Epidermal melanocyte (primary cell): ENCODE measurements around the gene ACLY.

Experiments
- DNase-seq: peaks from one replicate; pipeline ENCODE4 v3.0.0; 2011; ENCODE audit warnings: low spot score; ENCODE audit not compliant: insufficient read length

ACLY gene

DNA sequence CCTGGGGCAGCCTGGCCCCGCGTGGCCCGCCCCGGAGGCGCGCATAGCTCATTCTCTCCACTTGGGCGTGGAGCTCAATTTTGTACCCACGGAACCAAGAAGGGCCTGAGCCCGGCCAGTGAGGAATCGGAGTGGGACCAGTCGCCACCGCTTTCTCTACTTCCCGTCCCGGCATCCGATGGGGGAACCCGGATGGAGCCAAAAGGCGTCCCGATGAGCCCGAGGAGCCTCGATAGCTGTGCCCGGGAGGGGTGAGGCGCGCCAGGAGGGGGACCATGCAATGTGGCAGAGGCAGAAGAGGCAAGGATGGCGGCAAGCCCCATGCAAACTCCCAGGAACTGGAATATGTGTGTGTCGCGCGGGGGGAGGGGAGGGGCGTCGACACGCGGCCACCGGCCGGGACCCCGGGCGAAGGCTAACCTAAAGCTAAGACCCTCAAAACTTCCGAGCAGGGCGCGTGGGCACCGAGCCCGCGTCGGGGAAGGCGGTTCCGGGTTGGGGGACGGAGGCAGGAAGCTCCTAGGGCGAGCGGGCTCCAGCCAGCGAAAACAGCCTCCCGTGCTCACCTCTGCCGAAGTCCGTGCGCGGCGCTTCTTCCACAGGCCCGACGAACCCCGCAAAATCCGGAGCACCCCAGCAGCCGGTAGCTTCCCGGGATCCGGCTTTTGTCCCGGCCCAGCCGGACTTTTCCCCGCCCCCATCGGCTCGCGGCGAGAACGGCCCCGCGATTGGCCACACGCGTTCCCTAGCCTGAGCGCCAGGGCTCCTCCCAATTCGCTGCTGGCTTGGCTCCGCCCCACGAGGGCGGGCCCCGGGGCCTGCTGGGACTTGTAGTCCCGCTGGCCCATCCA is at the start of gene ACLY:
Gene ACLY (minus strand): TSS at position 638 of the 851 bp plus-strand sequence. CDS start 5,078 bp downstream, outside the sequence.
- no peak for DNase-seq

DNA sequence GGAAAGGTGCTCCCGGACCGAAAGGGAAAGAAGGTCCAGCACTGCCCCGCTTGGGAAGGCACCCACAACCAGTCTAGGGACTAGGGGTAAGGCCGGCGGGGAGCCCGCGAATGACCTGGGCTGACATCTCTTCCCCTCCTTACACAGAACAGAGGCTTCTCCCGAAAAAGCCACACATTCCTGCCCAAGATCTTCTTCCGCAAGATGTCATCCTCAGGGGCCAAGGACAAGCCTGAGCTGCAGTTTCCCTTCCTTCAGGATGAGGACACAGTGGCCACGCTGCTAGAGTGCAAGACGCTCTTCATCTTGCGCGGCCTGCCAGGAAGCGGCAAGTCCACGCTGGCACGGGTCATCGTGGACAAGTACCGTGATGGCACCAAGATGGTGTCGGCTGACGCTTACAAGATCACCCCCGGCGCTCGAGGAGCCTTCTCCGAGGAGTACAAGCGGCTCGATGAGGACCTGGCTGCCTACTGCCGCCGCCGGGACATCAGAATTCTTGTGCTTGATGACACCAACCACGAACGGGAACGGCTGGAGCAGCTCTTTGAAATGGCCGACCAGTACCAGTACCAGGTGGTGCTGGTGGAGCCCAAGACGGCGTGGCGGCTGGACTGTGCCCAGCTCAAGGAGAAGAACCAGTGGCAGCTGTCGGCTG is 49.3 kb upstream of the ACLY start:
- no peak for DNase-seq

DNA sequence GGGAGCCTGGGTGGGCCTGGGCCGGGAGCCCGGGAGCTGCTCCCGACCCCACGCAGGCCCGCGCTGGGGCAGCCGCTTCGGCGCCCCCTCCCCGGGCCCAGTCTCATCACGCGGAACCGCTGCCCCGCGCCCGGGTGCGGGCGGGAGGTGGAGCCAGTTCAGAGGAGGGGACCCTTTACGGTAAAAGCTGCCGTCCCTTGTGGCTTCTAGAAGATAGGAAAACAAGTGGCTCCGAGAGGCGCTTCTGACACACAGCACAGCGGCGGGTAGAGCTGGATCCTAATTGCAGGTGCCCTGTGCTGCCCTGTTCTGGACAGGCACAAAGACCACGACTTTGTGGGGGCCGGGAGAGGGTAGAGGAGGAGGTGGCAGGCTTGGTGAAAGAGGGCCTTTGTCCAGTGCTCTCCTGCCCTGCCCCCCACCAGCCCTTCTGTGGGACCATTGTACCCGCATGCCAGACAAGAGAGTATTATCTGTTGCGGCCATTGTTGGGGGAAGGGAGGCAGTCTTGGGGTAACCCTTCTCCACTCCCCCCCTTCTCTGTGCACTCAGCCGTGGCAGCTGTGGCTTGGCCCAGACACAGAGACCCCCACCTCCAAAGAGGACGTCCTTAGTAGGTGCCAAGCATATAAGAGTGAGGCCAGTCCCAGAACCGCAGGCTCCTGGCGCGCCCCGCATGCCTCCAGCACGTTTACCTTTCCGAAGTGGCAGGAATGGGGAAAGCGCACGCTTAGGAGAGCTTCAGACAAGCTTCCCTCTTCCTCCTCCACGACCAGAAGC is 48.6 kb upstream of the ACLY start:
- DNase-seq = peak; percentile 49

DNA sequence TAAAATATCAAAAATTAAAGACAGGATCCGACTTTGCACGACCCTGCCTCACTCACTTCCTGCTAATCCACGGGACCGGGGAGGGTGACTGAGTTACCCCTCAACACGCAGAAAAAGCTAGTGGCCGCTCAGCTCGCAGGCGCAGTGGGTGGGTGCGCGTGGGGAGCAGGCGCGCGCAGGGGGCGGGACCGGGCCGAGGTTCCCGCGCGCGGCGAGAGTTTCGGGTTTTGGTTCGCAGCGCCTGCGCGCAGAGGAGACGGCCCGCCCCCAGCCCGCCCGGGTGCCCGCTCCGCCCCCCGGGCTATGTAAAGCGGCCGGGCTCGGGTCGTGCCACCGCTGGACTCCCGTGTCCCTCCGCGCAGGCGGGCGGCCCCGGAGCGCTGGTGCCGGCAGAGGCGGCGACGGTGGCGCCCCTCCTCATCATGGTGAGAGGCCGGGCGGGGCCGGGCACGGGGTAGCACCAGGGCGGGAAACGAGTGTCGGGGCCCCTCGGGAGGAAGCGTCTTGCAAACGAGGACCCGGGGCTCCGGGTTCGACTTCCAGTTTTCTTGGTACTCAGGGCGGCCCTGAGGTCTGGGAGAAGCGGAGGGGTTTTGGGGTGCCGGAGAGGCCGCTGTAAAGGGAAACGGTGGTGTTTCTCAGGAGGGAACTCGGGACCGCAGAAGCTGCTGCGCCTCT is 47.9 kb upstream of the ACLY start, which contains the start of gene CNP:
Gene CNP (plus strand): TSS at position 333 of the 678 bp plus-strand sequence. CDS start 90 bp downstream, at position 423.
- peak; percentile 90 for DNase-seq

DNA sequence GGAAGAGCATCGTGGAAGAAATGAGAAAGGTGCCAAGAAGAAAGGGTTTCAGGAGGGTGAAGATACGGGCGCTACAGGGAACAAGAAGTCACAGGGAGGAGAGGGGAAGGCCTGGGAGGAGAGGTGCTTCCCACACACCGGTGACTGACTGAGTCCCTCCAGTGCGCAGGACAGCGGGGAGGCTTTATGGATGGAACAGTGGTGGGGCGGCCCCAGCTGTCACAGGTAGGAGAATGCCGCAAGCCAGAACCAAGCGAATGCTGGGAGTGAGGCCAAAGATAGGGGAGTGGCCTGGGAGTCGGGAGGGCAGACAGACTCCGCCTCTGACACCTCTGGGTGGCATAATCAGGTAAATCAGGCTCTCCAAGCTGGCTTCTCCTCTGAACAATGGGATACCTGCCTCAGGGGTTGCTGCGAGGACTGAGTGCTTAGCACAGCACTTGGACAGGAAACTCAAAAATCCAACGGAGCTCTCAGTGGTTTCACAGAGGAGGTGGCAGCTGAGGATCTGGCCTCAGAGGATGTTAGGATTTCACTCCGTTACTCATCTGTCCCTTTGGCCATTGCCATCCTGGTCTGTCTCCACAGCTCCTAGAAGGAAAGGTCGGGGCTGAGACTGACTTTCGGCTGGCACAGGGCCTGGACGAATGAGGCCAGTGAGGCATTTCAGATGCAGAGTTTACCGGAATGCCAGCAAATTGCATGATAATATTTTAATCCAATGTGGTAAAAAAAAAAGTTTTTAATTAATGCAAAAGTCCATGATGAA is 47.1 kb upstream of the ACLY start:
- no peak for DNase-seq

DNA sequence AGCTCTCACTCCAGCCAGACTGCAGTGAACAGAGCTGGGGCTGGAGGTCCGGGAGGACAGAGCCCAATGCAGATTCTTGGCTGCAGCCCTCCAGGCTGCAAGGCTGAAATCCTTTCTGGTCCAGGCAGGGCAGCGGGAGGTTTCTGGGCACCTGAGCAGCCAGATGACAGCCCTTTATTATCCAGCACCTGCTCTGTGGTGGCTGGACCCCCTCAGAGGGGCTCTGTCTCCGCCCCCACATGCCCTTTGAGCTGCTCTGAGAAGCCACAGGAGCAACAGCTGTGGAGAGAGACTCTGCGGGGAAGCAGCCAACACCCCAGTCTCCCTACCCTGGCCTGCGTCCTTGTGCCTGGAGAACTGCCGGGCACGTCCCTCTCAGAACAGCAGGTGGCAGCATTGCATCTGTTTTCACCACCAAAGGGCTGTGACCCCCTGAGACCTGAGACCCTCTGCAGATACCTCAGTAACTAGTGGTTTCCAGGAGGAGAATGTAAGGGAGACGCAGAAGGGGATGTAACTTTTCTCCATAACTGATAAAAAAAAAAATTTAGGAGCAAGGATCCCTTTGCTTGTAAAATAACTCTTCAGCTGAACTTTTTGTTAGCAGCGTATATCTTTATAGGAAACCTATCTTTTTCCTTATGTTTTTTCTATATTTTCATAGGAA is 44.1 kb upstream of the ACLY start:
- peak; percentile 84 for DNase-seq

DNA sequence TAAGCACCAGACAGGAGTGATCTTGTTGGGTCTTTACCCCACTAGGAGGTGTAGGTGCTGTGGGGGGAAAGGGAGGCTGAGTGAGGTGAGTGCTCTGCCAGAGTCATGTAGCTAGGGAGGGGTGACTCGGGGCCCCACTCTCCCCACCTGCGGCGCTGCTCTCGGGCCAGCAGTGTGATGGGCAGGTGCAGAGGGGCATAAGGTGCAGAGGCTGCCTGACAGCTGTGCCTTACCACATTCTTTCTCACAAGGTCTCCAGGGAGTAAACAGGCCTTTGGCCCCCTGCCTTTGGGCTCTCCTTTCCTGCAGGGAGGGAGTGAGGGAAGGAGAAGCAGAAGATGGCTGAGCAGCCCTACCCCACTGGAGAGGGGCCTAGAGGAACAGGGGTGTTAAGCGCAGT is 43.4 kb upstream of the ACLY start:
- DNase-seq = no peak

DNA sequence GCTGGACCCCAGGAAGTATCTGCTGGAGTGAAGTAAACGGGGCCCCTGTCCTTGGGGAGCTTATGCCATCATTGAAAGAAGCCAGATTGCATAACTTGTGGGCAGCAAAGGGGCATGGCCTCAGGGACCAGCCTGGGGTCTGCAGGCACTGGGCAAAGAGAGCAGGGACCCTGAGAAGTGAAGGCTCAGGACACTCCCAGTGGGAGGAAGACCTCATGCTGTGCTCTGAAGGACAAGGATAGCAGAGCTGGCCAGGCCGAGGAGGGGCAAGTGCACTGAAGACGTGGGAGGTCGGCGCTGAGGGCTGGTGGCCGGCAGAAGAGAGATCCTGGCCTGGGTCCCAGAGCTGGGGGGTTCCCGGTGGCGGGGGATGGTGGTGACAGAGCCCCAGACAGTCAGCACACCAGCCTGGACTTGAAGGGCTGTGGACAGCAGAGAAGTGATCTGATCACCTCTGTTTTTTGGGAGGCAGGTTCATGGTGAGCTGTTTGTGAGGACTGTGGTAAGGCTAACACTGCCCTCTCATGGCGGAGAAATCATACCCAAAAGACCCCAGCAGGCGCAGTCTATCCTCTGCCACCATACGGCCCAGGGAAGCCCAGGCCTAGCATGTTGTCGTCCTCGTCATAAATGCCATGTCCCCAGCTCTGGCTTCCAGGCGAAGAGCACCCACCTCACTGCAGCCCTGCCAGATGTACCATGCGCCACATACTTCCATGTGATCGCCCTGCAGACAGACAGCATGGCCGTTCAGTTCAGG is 40.8 kb upstream of the ACLY start:
- DNase-seq = no peak

DNA sequence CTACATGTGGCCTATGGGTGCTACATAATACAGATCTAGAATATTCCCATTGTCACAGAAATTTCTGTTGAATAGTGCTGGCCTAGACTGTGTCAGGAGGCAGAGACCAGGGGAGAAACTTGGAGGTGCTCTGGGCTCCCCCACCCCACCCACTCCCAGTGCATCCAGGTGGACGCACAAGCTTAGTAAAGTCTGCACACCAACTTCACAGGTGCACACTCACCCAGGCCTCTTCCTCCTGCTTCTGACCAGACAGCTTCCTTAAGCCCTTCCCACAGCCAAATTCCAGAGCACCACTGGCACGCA is 40.2 kb upstream of the ACLY start:
- no peak for DNase-seq

DNA sequence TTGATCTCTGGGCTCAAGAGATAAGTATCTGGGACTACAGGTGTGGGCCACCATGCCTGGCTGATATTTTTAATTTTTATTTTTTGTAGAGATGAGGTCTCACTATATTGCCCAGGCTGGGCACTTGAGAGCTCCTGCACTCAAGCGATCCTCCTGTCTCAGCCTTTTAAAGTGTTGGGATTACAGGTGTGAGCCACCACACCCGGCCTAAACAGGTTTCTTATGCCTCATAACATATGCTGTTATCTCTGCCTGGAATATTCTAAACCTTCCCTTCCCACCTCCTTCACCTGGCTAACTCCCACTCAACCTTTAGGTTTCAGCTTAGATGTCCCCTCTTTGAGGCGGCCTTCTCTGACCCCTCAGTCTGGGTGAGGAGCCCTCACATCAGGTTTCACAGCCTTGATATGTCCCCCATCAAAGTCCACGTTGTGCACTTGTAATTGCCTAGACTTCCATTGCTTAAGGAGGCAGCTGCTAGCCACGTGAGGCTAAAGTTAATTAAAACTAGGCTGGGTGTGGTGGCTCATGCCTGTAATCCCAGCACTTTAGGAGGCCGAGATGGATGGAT is 39.2 kb upstream of the ACLY start:
- no peak for DNase-seq

DNA sequence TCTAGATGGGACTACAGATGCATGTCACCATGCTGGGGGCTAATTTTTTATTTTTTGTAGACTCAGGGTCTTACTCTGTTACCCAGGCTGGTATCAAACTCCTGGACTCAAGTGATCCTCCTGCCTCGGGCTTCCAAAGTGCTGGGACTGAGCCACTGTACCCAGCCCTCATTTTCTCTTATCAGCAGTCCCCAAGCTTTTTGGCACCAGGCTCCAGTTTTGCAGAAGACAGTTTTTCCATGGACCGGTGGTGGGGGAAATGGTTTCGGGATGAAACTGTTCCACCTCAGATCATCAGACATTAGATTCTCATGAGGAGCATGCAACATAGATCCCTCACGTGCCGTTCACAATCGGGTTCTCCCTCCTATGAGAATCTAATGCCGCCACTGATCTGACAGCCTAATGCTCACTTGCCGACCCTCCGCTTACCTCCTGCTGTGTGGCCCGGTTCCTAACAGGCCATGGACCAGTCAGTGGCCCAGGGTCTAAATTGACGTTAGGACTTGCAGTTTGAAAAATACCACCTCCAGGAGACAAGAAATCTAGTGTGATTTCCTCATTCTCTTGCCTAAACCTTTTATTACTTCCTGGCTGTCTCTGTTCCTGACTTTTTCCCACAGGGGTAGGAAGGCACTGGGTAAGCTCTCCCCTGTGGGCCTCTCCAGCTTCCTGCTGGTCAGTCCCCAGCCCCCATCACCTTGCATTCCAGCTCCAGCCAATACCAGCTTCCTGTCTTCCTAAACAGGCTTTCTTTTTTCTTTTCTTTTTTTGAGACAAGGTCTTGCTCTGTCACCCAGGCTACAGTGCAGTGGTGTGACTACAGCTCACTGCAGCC is 38.5 kb upstream of the ACLY start:
- DNase-seq = no peak

DNA sequence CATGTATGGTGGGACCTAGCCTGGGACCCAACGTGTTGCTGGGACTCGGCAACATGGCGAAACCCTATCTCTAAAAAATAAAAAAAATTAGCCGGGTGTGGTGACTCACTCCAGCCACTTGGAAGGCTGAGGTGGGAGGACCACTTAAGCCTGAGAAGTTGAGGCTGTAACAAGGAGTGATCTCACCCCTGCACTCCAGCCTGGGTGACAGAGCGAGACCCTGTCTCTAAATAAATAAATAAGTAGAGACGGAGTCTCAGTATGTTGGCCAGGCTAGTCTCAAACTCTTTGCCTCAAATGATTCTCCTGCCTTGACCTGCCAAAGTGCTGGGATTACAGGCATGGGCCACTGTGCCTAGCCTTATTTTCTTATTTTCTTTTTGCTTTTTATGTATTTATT is 37.8 kb upstream of the ACLY start:
- no peak for DNase-seq

DNA sequence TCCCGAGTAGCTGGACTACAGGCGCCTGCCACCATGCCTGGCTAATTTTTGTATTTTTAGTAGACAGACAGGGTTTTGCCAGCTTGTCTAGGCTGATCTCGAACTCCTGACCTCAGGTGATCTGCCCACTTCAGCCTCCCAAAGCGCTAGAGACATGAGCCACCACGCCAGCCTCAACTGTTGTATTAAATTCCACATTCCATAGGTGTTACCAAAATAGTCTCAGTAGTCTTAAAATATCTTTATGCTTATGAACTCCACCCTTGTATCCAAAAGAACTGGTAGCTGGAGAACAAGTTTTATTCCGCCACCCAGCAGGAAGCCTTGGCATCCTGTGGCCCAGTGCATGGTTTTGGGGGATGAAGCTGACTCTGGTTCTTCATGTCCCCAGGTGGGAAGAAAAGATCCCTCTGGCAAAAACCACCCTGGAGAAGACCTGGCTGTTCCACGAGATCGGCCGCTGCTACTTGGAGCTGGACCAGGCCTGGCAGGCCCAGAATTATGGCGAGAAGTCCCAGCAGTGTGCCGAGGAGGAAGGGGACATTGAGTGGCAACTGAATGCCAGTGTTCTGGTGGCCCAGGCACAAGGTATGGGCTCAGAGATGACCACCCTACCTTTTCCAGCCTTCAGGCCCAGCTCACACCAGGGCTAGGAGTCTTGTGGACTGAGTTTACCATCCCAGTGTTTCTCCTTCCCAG is 30.2 kb upstream of the ACLY start:
- DNase-seq = no peak

DNA sequence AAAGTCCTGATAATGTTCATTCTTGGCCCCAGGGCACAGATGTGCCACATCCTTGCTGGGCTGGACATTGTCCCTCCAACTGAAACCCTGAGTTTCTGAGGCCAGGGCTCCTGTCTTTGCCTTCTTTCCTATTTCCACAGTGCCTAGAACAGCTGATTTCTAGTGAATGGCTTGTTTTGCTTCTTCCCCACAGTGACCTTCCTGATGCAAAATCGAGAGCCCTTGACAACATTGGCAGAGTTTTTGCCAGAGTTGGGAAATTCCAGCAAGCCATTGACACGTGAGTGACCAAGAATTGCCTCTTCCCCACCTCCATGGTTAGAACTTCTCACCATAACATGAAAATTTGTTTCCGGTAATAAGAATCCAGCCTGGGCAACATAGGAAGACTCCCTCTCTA is 26.2 kb upstream of the ACLY start:
- DNase-seq = no peak

DNA sequence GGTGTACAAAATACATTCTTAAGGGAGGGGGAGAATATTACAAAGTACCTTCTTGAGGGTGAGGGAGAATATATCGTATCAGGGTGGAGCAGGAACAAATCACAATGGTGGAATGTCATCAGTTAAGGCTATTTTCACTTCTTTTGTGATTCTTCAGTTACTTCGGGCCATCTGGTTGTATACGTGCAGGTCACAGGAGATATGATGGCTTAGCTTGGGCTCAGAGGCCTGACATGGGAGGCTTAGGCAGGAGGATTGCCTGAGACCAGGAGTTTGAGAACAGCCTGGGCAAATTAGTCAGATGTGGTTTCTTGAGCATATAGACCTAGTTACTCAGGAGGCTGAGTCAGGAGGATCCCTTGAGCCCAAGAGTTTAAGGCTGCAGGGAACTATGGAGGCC is 24.7 kb upstream of the ACLY start:
- DNase-seq = no peak

DNA sequence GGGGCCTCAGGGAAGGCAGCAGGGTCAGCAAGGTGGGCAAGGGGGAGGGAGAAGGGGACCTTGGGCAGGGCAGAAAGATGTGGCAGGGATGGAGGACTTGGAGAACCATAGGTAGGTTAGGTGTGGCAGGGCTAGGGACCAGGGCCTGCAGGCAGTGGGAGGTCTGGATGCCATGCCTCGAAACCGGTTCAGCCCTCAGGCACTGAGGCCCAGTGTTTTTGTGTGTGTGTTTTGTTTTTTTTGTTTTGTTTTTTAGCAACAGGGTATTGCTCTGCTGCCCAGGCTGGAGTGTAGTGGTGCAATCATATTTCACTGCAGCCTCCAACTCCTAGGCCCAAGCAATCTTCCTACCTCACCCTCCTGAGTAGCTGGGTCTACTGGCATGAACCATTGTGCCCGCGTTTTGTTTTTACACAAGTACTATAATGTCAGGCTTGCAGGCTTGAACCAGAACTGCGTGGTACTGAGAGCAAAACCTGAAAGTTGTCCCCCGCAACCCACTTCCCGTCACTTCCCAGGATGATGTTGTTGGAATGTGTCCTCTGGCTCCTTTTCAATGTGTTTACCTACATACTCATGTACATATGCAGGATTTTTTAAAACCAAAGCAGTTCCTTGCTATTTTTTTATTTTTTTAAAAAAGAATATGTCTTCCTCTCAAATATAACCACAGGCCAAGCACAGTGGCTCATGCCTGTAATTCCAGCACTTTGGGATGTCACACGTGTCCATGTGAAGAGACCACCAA is 24.0 kb upstream of the ACLY start:
- DNase-seq = no peak

DNA sequence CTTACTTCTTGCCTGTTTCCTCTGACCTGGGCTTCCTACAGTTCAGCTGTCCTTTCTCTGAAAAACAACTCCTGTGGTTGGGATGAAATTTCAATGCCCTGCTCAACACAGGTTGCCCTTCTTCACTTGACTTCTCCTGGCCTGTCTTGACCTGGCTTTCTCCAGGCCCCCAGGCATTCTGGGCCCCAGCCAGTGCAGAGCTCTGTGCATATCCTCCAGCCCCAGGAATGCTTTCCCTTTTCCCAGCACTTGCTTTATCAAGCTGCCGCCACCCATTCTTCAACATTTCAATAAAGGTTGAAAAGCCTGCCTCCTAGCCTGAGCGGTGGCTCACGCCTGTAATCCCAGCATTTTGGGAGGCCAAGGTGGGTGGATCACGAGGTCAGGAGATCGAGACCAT is 22.4 kb upstream of the ACLY start:
- no peak for DNase-seq
